Naive thymus-derived CD8-positive, alpha-beta T cell (primary cell): ENCODE measurements around the gene YPEL5. TPM values are rescaled to one million over a fixed set of nuclear protein-coding genes. Genes with fewer than 3 reads are reported as not detected.
A peak's percentile ranks its signal among the peaks of the same experiment; 100 is the strongest.
"Not testable (repeated sequence)": the region's sequence is repeated elsewhere in the genome, so short reads cannot be mapped to it uniquely, and the experiment has no call there.

Experiments
- ATAC-seq, 2 donors: fragments of 150-1000 bp; cut with Tn5 transposase in 1 of 2; sonication (Bioruptor Pico), chemical (Tn5 transposase) in 1 of 2; 1 replicate in 1 of 2; 2 replicates in 1 of 2; pipeline ENCODE4 v1.10.0; 2021; ENCODE audit warnings: mild to moderate bottlenecking in 2 of 2, moderate library complexity in 2 of 2
- POLR2A ChIA-PET: fragments of 350-600 bp; sonication (Branson Sonifier 250); formaldehyde crosslinking; loops from one replicate; lab custom pipeline; 2021; ENCODE audit warnings: antibody characterized with exemption; lab: Charles Lee
- DNase-seq, 10 donors: peaks; one replicate each; pipeline versions ENCODE4 v3.0.0 to v3.0.0-alpha.2; 2020 to 2022
- H3K27ac Mint-ChIP-seq, 10 donors: one replicate each; pipeline ENCODE4 v1.8.0; 2020 to 2022; ENCODE audit warnings: mild to moderate bottlenecking in 10 of 10, mixed read lengths in 10 of 10, moderate library complexity in 4 of 10, inconsistent platforms in 1 of 10
- H3K27me3 Mint-ChIP-seq, 5 donors: one replicate each; pipeline ENCODE4 v1.8.0; 2021 to 2022; ENCODE audit warnings: mixed read lengths in 5 of 5
- H3K36me3 Mint-ChIP-seq, 3 donors: one replicate each; pipeline ENCODE4 v1.8.0; 2020 to 2022; ENCODE audit warnings: mixed read lengths in 3 of 3, mild to moderate bottlenecking in 2 of 3, inconsistent platforms in 1 of 3
- H3K4me1 Mint-ChIP-seq, 4 donors: one replicate each; pipeline ENCODE4 v1.8.0; 2021 to 2022; ENCODE audit warnings: mixed read lengths in 4 of 4
- H3K4me3 Mint-ChIP-seq, 10 donors: one replicate each; pipeline ENCODE4 v1.8.0; 2020 to 2022; ENCODE audit warnings: mild to moderate bottlenecking in 10 of 10, mixed read lengths in 10 of 10, moderate library complexity in 6 of 10, inconsistent platforms in 1 of 10
- H3K9me3 Mint-ChIP-seq, 9 donors: one replicate each; pipeline ENCODE4 v1.8.0; 2020 to 2022; ENCODE audit warnings: mixed read lengths in 9 of 9, mild to moderate bottlenecking in 3 of 9, inconsistent platforms in 1 of 9, moderate library complexity in 1 of 9
- polyA plus RNA-seq, 3 donors: library from polyadenylated mRNA; unstranded; fragments of 300-500 nt; fragmentation: Illumina TruSeq; gene quantifications; one replicate each; pipeline ENCODE4 v1.2.3, GENCODE V29; 2021
- total RNA-seq, 8 experiments: library from RNA in 2 of 8; stranded (reverse) in 2 of 8; gene quantifications; one replicate each; pipeline ENCODE4 v1.2.3 and lab custom pipeline; 2021 to 2026

YPEL5 gene
- total and polyA plus RNA-seq, 5 experiments from 2014 or later = 88.3 to 155 (median 103) TPM

DNA sequence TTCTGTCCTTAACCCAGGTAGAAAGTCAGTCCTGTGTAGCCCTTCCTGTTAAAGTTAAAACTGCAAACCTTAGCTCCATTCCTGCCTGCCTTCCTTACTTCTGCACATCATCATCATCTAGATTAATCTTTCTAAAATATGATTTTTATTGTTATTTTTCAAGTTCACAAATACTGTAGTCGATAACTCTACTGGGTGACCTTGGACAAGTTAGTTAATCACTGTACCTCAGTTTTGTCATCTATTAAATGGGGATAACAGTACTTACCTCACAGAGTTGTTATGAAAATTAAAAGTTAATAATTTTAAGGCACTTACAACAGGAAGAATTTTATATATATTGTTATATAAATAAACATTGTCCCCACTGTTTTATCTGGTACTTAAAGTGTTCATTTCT, 2.5 kb upstream of the YPEL5 start:
- Mint-ChIP-seq H3K9me3 (no peaks in the 10 kb centered on the region), H3K36me3 (peaks cover 0 to 14% (median 8%) of the 10 kb centered on the region in 3 donors), H3K4me3 (peak overlapping the region in 1 of 10 donors; percentile 62), H3K27me3 (no peaks in the 10 kb centered on the region), H3K27ac (peak overlapping the region; percentile 96 to 100 (median 100)), H3K4me1 (peaks cover 14 to 37% (median 35%) of the 10 kb centered on the region in 4 donors)
- POLR2A ChIA-PET = interaction anchor here (4.3 kb wide), 1 partner anchor 88 kb away, joined by 111 read pairs; the partner anchor contains the start of gene LBH
- DNase-seq (no peak), ATAC-seq (no peak)

DNA sequence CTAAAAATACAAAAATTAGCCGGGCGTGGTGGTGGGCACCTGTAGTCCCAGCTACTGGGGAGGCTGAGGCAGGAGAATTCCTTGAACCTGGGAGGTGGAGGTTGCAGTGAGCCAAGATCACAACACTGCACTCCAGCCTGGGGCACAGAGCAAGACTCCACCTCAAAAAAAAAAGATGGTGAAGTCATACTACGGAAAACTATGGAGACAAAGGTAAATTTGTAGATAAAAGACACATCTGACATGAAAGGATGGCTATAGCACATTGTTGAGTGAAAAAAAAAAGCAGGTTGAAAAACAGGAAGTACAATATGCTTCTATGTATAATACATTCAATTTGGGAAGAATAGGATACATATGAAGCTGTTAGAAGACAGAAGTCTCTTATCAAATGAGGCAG, 1.9 kb upstream of the YPEL5 start:
- peak overlapping the region; percentile 96 to 100 (median 100) for H3K27ac Mint-ChIP-seq
- not testable (repeated sequence) for ATAC-seq, H3K9me3 Mint-ChIP-seq, H3K27me3 Mint-ChIP-seq
- H3K4me3 Mint-ChIP-seq = peak overlapping the region in 9 of 10 donors; percentile 19 to 89 (median 62)
- H3K4me1 Mint-ChIP-seq = peaks cover 17 to 39% (median 37%) of the 10 kb centered on the region in 4 donors
- DNase-seq = peak in 5 of 10 donors; percentile 34 to 72 (median 41)
- H3K36me3 Mint-ChIP-seq = peaks cover 0 to 21% (median 8%) of the 10 kb centered on the region in 3 donors
- POLR2A ChIA-PET = interaction anchor here (3.3 to 4.3 kb wide), 2 partner anchors 64 to 88 kb away, joined by 18 to 111 read pairs; partner anchors contain the start of gene LBH

DNA sequence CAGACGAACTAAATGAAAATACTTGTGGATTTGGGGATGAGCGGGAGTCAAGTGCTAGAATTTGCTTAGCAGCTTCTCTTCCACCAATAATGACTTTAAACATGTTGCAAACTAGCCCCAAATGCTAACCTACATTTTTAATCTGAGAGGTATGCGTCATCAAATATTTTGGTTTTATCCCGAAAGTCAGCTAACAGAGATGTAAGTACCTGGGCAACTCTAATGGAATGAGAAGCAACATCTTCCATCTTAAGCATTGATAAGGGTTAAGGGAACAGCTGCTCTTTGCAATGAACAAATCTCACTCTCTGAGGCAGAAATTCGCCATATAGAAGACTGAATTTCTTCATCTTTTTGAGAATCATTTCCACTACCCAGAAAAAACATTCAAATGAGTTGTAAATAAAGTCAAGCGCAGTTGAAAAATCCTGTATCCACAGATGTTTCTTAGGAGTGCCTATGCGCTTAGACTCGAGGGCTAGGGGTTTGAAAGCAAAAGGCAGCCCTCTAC, 926 bp upstream of the YPEL5 start:
- H3K4me3 Mint-ChIP-seq = peak overlapping the region; percentile 80 to 95 (median 90)
- H3K9me3 Mint-ChIP-seq = no peaks in the 10 kb centered on the region
- peaks cover 0 to 30% (median 9%) of the 10 kb centered on the region in 3 donors for H3K36me3 Mint-ChIP-seq
- no peak for DNase-seq
- peaks cover 25 to 48% (median 46%) of the 10 kb centered on the region in 4 donors for H3K4me1 Mint-ChIP-seq
- ATAC-seq = no peak
- POLR2A ChIA-PET = interaction anchor here (0.7 to 4.3 kb wide), 16 partner anchors 9 to 568 kb away, joined by 3 to 111 read pairs (median 6); partner anchors contain the start of gene LBH
- H3K27ac Mint-ChIP-seq = peak overlapping the region; percentile 99 to 100 (median 100)
- H3K27me3 Mint-ChIP-seq = no peaks in the 10 kb centered on the region

DNA sequence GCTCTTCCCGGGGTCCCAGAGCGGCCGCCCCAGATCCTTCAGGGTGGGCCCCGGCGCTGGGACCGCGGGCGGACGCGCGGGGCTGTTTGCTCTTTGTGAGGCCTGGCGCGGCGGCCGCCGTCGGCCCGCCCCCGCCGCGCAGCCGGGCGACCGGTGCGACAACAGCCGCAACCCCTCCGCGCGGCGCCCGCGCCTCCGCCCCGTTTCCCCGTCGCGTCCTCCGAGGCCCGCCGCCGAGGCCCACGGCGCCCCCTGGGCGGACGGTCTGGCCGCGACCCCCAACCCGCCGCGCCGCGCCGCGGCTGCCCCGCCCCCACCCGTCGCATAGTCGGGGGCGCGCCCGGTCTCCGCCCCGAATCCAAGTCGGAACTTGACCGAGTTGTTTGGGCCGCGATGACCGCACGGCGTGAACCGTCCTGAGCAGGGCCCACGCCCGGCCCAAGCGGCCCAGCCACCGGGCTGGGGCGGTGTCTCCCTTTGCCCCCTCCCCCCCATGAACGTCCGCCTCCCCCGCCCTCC, 448 bp downstream of the YPEL5 start:
- ATAC-seq = peak in 1 of 2 donors; percentile 6
- Mint-ChIP-seq H3K27ac (peak overlapping the region in 7 of 10 donors; percentile 86 to 100 (median 95)), H3K27me3 (no peaks in the 10 kb centered on the region), H3K4me3 (peak overlapping the region in 8 of 10 donors; percentile 81 to 92 (median 86)), H3K36me3 (peaks cover 0 to 40% (median 14%) of the 10 kb centered on the region in 3 donors), H3K4me1 (peaks cover 29 to 60% (median 56%) of the 10 kb centered on the region in 4 donors), H3K9me3 (no peaks in the 10 kb centered on the region)
- peak in 3 of 10 donors; percentile 28 to 48 (median 45) for DNase-seq
- POLR2A ChIA-PET = interaction anchor here (0.6 to 4.3 kb wide), 22 partner anchors 9 to 1396 kb away, joined by 3 to 111 read pairs (median 6); partner anchors contain the start of genes LBH, PPP1CB and TRMT61B

DNA sequence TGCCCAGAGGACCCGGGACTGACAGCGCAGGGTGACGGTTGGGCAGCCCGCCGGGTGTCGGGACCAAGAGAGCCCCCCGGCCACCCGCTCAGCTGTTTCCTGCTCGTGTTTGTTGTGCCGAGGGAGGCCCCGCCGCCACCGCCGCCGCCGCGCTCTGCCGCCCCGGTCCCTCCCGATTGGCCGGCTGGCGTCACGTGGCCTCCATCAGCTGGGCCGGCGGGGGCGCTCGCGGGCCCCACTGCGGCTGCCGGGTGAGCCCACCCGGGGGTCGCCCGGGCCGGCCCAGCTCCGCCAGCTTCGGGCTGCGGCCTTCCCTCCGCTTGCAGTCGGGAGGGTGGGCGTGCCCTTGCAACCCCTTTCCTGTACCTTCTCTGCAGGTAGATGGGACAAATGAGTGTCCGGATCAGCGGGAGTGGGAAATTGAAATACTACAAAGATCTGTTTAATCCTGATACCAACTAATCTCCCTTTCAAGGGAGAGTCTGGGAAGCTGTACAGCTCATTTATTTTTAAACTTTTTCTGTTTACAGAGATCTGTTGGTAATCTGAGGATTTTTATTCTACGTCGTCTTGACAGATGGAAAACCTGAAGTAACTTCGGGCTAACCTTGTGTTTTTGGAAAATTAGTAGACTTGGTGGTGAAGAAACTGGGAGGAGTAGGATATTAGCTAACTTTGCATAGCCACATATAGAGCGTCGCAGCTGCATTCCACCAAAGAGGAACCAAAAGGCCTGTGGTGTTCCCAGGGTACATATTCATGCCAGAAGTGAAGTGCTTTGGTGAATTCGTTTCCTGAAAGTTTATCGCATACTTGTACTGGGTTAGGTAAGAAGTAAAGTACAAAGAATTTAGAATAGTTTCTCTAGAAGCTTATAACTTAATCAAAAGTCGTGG, 1.2 kb downstream of the YPEL5 start:
- no peaks in the 10 kb centered on the region for H3K27me3 Mint-ChIP-seq
- H3K27ac Mint-ChIP-seq = peak overlapping the region; percentile 82 to 95 (median 89)
- ATAC-seq (peak; percentile 1 to 9), DNase-seq (peak; percentile 67 to 90 (median 82))
- H3K9me3 Mint-ChIP-seq = no peaks in the 10 kb centered on the region
- POLR2A ChIA-PET = interaction anchor here (0.8 to 4.3 kb wide), 10 partner anchors 9 to 1278 kb away, joined by 3 to 111 read pairs (median 5); partner anchors contain the start of genes LBH and TRMT61B
- peaks cover 31 to 65% (median 63%) of the 10 kb centered on the region in 4 donors for H3K4me1 Mint-ChIP-seq
- peaks cover 0 to 47% (median 16%) of the 10 kb centered on the region in 3 donors for H3K36me3 Mint-ChIP-seq
- peak overlapping the region; percentile 79 to 93 (median 86) for H3K4me3 Mint-ChIP-seq

DNA sequence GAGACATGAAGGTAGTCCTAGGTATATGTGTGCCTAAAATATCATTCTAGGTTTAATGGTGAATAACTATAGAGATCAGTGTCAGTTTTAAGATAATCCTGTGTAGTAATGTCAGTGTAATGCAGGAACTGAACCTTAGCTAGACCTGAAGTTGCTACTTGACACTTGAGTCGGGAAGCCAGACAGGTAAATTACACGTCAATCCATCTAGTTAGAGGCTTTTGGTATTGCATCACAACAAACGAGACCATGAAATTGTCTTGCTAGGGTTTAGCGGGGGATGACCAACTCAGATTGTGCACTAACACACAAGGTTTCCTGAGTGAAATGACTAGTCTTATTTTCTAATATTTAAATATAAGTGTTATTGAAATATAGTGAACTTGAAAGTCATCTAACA, 2.0 kb downstream of the YPEL5 start:
- Mint-ChIP-seq H3K4me3 (peak overlapping the region; percentile 79 to 93 (median 86)), H3K4me1 (peaks cover 34 to 74% (median 71%) of the 10 kb centered on the region in 4 donors), H3K27ac (peak overlapping the region; percentile 82 to 95 (median 89)), H3K27me3 (no peaks in the 10 kb centered on the region), H3K9me3 (no peaks in the 10 kb centered on the region), H3K36me3 (peaks cover 0 to 56% (median 16%) of the 10 kb centered on the region in 3 donors)
- POLR2A ChIA-PET = interaction anchor here (0.6 to 1.7 kb wide), 5 partner anchors 8 to 75 kb away, joined by 3 to 5 read pairs (median 3); no protein-coding TSS in a partner anchor
- ATAC-seq (no peak), DNase-seq (peak in 4 of 10 donors; percentile 19 to 44 (median 34))

DNA sequence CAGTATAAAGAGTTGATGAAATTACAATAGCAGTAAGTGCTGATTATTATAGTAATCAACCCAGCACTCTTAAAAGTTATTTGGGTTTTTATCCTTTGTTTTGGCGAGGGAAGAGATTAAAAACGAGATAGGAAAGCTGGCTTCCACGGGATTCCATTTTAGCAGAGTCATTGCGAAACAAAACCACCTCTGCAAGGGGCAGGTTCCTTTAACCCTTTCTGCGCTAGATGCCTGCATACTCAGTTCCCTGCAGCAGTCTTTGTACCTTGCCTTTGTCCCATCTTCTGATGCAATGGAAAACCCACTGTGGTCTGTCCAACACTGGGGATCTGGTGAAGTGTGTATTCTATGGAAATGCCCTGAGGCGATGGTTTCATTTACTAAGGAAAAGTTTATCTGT, 2.7 kb downstream of the YPEL5 start:
- peak overlapping the region in 8 of 10 donors; percentile 22 to 93 (median 84) for H3K4me3 Mint-ChIP-seq
- peaks cover 36 to 79% (median 75%) of the 10 kb centered on the region in 4 donors for H3K4me1 Mint-ChIP-seq
- H3K36me3 Mint-ChIP-seq = peaks cover 0 to 61% (median 20%) of the 10 kb centered on the region in 3 donors
- no peaks in the 10 kb centered on the region for H3K9me3 Mint-ChIP-seq
- DNase-seq (peak in 4 of 10 donors; percentile 36 to 38 (median 38)), ATAC-seq (no peak)
- H3K27me3 Mint-ChIP-seq = no peaks in the 10 kb centered on the region
- peak overlapping the region in 8 of 10 donors; percentile 17 to 92 (median 60) for H3K27ac Mint-ChIP-seq
- POLR2A ChIA-PET = interaction anchor here (1.5 to 1.7 kb wide), 2 partner anchors 9 to 16 kb away, joined by 4 to 5 read pairs; no protein-coding TSS in a partner anchor

DNA sequence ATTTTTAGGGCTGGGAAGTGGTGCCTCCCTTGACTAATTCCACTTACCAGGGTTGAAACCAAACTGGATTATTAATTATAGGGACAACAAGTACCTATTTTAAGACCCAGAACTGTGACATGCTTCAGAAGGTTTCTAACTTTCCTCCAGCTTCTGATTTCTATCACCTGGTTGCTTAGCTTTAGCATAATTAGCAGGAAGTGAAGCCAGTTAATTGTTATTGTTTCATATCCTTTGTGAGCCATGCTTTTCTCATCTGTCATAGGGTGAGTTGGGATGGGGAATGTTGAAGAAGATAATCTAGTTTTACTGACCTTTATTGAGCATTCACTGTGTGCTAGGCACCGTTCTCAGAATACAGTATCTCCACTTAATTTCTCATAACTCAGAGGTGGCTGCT, 3.2 kb downstream of the YPEL5 start:
- Mint-ChIP-seq H3K27me3 (no peaks in the 10 kb centered on the region), H3K4me1 (peaks cover 35 to 75% (median 72%) of the 10 kb centered on the region in 4 donors), H3K36me3 (peaks cover 0 to 63% (median 20%) of the 10 kb centered on the region in 3 donors), H3K4me3 (peak overlapping the region in 9 of 10 donors; percentile 16 to 93 (median 83)), H3K27ac (peak overlapping the region in 7 of 10 donors; percentile 17 to 92 (median 58)), H3K9me3 (no peaks in the 10 kb centered on the region)
- DNase-seq (peak in 3 of 10 donors; percentile 14 to 36 (median 18)), ATAC-seq (no peak)
- POLR2A ChIA-PET = interaction anchor here (1.5 to 1.7 kb wide), 2 partner anchors 9 to 15 kb away, joined by 4 to 5 read pairs; no protein-coding TSS in a partner anchor

DNA sequence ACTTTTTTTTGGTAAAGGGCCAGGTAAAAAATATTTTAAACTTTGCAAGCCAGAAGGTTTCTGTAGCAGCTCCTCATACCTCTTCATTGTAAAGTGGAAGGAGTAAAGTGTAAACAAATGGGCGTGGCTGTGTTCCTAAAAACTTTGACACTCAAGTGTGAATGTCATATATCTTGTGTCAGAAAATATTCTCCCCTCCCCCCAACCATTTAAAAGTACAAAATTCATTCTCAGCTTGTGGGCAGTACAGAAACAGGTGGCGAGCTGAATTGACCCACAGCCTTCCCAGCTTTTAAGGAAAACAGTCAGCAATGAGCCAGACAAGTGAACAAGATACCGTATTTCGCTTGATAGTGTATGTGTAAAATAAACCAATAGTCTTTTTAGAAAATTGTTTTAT, 4.0 kb downstream of the YPEL5 start:
- Mint-ChIP-seq H3K9me3 (no peaks in the 10 kb centered on the region), H3K4me3 (peak overlapping the region in 7 of 10 donors; percentile 6 to 90 (median 25)), H3K4me1 (peaks cover 35 to 76% (median 69%) of the 10 kb centered on the region in 4 donors), H3K27me3 (no peaks in the 10 kb centered on the region), H3K27ac (peak overlapping the region in 5 of 10 donors; percentile 13 to 92 (median 69)), H3K36me3 (peaks cover 0 to 70% (median 20%) of the 10 kb centered on the region in 3 donors)
- peak in 2 of 10 donors; percentile 23 to 33 for DNase-seq
- ATAC-seq = no peak
- POLR2A ChIA-PET = interaction anchor here (1.7 kb wide), 2 partner anchors 14 kb away, joined by 4 to 5 read pairs; no protein-coding TSS in a partner anchor

DNA sequence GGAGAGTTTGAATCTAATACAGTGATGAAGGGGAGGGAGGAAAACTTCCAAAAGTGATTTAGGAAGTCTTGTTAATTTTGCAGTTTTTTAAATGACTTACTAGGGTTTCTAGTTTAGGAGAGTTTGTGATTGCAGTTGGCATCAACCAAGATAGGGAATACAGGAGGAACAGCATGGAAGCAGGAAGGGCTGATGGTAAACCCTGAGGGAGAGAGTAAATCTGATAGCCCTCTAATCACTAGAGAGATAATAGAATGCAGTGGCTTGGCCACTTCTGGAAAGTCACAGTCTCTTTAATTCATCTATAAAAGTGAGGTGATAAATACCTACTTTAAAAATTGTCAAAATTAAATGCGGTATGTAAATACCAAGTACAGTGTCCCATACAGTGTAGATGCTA, 5.6 kb downstream of the YPEL5 start:
- no peak for DNase-seq

DNA sequence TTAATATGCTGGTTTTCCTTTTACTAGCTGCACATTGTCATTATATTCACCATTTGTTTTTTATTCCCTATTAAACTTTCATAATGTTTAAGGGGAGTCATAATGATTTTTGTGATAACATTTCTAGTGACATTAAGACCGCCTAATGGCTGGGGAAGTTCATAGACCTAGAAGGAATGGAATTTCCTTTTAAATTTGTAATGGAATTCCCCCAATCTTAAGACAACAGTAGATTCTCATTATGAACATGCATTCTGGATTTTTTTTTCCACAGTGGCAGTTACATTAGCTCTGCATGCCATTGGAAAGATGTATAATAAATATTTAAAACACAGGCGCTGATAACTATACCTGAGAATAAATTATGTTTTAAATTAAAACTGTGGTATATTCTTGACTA, 8.4 kb downstream of the YPEL5 start:
- DNase-seq = no peak
- POLR2A ChIA-PET = interaction anchor here (1.3 kb wide), 1 partner anchor 9 kb away, joined by 5 read pairs; the partner anchor contains the start of gene YPEL5
- no peaks in the 10 kb centered on the region for H3K27me3 Mint-ChIP-seq
- peaks cover 5 to 91% (median 49%) of the 10 kb centered on the region in 3 donors for H3K36me3 Mint-ChIP-seq
- H3K9me3 Mint-ChIP-seq = no peaks in the 10 kb centered on the region
- ATAC-seq = no peak
- H3K4me1 Mint-ChIP-seq = peaks cover 28 to 72% (median 58%) of the 10 kb centered on the region in 4 donors
- no peak overlapping the region for H3K4me3 Mint-ChIP-seq
- H3K27ac Mint-ChIP-seq = peak overlapping the region in 1 of 10 donors; percentile 86

More for the DNA sequence above, 5.6 kb downstream of the YPEL5 start:
- Mint-ChIP-seq H3K9me3 (no peaks in the 10 kb centered on the region), H3K27ac (peak overlapping the region in 4 of 10 donors; percentile 23 to 86 (median 68)), H3K4me1 (peaks cover 40 to 76% (median 76%) of the 10 kb centered on the region in 4 donors), H3K36me3 (peaks cover 5 to 86% (median 32%) of the 10 kb centered on the region in 3 donors), H3K4me3 (peak overlapping the region in 5 of 10 donors; percentile 2 to 57 (median 34)), H3K27me3 (no peaks in the 10 kb centered on the region)
- ATAC-seq = no peak
- POLR2A ChIA-PET = interaction anchor here (1.7 kb wide), 1 partner anchor 12 kb away, joined by 4 read pairs; no protein-coding TSS in a partner anchor
